ENCODE data around the gene TSACC.
"Not testable (repeated sequence)": the region's sequence is repeated elsewhere in the genome, so short reads cannot be mapped to it uniquely, and the experiment has no call there.

The TSACC gene

GRCh38 chr1:156338180-156338976 lies at the start of gene TSACC, which contains the start of gene CCT3:
TSACC (plus strand) TSS chr1:156338526; CDS start chr1:156339758, 1,232 bp downstream.
CCT3 (minus strand) TSS chr1:156338292; CDS start chr1:156338184, 108 bp downstream.
- DNase-seq: peak; percentile 99

- no peak for DNase-seq
These were observed 48.5 kb upstream of the TSACC start for GRCh38 chr1:156289857-156290256.

DNA sequence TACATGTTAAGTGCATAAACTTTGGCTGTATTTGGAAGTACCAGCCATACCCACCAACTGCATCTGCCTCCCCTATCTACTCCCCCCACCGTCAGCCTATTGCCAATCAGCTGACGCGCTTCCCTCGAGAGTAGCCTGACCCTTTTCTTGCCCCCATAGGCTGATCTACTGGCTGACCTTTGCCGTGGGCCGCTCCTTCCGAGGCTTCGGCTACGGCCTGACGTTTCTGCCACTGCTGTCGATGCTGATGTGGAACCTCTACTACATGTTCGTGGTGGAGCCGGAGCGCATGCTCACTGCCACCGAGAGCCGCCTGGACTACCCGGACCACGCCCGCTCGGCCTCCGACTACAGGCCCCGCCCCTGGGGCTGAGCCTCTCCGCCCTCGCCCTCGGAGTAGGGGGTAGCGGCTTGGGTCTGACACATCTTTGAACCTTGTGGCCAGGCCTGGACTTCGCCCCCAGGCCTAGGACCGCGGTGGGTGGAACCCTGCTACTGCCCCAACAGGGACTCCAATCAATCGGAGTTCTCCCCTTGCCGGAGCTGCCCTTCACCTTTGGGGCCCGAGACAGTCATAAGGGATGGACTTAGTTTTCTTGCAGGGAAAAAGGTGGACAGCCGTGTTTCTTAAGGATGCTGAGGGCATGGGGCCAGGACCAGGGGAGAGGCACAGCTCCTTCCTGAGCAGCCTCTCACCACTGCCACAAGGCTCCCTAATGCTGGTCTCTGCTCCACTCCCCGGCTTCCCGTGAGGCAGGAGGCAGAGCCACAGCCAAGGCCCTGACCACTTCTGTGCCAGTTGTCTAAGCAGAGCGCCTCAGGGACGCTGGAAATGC lies 46.9 kb upstream of the TSACC start:
- DNase-seq: no peak

DNA sequence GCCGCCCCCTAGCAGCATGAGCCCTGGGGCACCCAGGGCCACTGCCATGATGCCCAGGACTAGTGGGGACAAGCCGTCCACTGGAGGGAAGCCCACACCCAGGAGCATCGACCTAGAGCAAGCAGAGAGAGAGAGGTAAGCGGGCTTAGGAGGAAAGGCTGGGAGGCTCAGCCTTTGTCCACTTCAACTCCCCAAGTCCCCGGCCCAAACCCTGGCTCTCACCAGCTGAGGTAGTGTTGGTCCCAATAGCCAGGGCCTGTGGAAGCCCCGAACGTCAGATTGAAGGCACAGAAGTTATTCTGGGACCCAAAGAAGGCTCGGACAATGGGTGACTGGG lies 45.3 kb upstream of the TSACC start:
- no peak for DNase-seq

- no peak for DNase-seq
These were observed 44.4 kb upstream of the TSACC start for GRCh38 chr1:156293895-156294294.

- peak; percentile 53 to 64 for DNase-seq
These were observed 42.9 kb upstream of the TSACC start, which contains the start of gene GLMP for GRCh38 chr1:156295391-156295947. GLMP (minus strand) TSS chr1:156295679; CDS start chr1:156295645, 34 bp downstream.

GRCh38 chr1:156298852-156299357 lies 39.4 kb upstream of the TSACC start, which contains the start of gene VHLL:
VHLL (minus strand) TSS chr1:156299307; CDS start chr1:156299189, 118 bp downstream.
- DNase-seq: no peak

- no peak for DNase-seq
These were observed 35.1 kb upstream of the TSACC start for GRCh38 chr1:156303241-156303640.

DNA sequence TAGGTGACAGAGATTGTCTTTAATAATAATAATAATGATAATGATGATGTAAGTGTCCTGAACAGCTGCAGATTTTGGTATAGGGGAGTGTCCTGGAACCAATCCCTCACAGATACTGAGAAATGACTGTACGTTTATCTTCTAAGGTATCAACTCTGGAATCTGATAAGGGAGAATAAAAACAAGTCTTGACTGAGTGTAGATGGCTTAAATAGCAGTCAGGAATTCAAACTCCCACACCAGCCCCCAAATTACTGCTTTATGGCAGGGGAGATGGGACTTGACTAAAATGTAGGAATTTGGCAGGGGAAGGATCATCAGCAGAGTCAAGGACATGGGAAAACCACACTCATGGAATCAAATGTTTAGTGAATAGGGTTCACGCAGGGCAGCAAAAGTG lies 33.1 kb upstream of the TSACC start:
- DNase-seq: no peak

DNA sequence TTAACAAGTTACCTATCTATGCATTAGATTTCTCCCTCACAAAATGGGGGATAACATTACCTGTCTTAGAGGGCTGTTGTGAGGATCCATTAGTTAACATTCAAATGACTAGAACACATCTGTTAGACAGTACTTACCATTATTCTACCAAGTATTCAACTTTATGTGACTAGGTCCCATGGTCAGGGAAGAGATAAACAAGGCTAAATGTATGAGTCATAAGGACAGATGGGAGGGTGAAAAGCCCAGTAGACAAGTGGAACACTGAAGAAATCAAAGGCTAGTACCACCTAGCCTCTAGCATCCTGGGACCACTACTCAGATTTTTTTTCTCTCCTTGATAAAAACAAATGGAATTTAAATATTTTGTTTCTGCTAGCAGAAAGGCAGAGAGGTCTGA lies 30.2 kb upstream of the TSACC start:
- DNase-seq: no peak

DNA sequence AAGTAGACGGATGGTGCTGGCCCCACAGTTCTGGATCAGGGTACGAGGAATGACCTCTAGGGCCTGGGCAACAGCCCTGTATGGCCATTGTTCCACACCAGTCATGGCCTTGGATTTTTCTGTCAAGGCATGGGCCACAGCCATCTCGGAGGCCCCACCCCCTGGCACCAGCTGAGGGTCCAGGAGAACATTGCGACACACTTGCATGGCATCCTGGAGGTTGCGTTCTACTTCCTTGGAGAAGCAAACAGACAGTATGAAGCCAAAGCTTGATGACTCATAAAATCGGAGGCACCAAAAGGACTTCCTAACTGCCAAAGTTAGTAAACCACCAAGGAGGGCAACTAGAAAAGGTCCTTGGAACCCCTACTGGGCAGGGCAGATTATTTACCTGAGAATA lies 27.4 kb upstream of the TSACC start:
- DNase-seq: no peak

DNA sequence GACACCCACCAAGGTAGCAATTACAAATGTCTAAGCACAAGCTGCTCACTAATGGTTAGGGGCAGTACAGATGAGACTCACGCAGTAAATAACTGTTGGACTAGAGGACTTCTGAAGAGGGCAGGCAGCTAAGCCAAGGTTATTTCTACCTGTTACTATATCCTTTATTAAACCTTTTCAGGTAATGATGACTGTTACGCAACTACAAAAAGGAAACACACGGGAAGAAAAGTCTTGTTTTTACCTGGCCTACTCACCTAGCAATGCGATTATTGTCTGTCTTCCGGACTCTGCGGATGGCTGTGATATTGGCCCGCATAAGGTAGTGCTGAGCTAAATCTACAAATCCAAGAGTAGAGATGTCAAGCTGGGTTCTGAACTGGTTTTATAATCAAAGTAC lies 21.4 kb upstream of the TSACC start:
- DNase-seq: no peak

DNA sequence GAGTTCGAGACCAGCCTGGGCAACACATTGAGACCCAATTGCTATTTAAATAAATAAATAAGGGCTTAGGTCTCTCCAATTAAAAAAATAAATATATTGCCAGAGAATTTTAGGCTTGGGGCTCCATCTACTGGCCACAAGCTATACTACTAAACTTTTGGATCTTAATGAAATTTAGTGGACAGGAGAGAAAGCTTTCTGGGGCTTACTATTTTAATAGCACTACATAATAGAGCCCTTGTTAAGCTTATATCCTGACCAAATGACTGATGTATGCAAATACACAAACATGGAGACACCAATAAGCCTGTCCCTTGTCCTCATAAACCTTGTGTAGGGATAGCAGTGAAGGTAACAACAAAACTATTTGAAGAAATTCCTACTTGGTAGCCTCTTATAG lies 18.7 kb upstream of the TSACC start:
- peak in 1 of 2 experiments; percentile 12 for DNase-seq

- no peak for DNase-seq
These were observed 17.8 kb upstream of the TSACC start for GRCh38 chr1:156320560-156320959.

- DNase-seq: not testable (repeated sequence)
These were observed 15.1 kb upstream of the TSACC start for GRCh38 chr1:156323179-156323578.

DNA sequence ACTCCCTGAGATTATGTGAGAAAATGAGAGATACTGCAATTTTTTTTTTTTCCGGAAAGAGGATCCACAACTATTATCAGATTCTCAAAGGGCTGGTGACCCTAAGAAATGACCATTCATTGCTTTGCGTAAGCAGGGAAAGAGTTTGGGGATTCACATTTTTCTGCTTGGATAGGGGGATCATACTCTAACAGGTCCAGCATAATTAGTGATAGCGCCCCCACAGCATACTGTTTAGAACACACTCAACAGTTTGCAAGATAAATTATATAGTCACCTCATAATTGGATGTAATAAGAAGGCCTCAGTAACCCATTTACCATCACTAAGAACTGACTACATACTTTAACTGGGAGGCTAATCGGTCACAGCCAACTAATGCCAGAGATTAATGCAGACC lies 2.1 kb upstream of the TSACC start:
- no peak for DNase-seq

DNA sequence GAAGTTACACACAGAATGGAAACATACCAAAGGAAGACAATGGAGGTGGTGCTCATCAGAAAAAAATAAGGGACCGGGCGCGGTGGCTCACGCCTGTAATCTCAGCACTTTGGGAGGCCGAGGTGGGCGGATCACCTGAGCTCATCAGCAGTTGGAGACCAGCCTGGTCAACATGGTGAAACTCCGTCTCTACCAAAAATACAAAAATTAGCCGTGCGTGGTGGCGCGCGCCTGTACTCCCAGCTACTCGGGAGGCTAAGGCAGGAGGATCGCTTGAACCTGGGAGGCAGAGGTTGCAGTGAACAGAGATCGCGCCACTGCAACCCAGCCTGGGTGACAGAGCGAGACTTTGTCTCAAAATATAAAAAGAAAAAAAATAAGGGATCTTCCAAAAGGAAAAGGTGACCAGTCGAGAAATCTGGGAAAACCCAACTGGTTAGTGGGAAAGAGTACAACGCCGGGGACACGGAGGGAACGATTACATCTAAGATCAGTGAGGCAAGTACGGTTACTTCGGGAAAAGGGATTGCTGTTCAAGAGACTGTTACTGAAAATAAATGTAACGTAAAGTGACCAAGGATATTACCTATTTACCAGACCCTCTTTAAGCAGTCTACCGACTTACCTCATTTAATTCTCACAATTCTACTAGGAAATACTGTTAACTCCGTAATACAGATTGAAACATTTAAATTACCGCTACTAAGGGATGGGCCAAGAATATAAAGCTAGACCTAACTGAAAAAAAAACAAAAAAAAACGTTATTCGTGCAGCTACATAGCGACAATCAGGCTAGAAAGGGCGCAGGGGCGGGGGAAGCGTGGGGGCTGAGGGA lies 1.1 kb upstream of the TSACC start:
- peak; percentile 15 to 38 for DNase-seq

DNA sequence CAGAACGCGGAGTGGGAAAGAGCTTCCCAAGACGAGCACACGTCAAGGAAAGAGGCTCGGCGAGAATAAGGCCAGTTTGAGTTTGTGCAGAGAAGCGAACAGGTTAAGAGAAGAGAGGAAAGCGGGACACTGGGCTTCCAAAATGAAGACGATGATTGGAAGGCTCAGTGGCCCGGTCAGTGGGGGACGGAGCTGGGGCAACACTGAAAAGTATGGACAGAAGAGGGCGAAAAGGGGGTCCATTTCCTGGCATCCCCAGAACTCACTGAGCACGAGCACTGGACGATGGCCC lies 492 bp upstream of the TSACC start:
- no peak for DNase-seq

- DNase-seq: no peak
These were observed 4.0 kb downstream of the TSACC start for GRCh38 chr1:156342166-156342955.

DNA sequence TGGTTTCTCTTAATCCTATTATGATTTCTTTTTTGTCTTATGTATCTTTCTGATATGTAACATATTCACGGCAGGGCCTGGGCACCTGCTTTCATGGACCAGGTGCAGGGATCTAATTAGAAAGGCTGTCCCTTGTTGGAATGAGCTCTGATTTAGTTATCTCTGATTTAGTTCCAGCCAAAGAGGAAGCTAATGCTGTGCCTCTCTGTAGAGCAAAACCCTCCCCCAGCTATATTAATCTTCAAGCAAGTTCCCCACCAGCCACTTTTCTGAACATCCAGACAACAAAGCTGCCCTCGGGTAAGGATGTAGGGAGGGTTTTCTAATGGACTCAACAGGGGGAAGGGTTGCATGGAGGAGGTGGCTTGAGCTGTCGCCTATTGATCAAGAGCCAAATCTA lies 6.1 kb downstream of the TSACC start:
- DNase-seq: no peak

DNA sequence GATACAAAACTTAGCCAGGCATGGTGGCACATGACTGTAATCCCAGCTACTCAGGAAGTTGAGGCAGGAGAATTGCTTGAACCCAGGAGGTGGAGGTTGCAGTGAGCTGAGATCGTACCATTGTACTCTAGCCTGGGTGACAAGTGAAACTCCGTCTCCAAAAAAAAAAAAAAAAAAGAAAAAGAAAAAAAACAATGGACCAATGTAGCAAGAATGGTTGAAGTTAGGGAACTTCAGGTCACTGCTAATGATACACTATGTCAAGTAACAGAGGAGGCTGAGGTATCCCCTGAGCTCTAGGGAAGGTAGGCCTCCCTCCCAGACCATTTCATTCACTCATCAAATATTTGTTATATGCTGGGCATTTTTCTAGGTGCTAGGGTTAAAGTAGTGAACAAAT lies 7.7 kb downstream of the TSACC start:
- not testable (repeated sequence) for DNase-seq

- no peak for DNase-seq
These were observed 8.3 kb downstream of the TSACC start for GRCh38 chr1:156346636-156347035.
